HEK293 (cell line): Measurements from ENCODE around the gene TMEM11.

Source experiments
- CTCF ChIP-seq: fragments of 450-650 bp; formaldehyde crosslinking; IDR thresholded peaks from 2 replicates; pipeline ENCODE4 v1.5.1; 2016; ENCODE audit warnings: missing biosample characterization, missing genetic modification characterization
- PATZ1 ChIP-seq: fragments of 450-650 bp; formaldehyde crosslinking; IDR thresholded peaks from 2 replicates; pipeline ENCODE4 v1.5.1; 2016; ENCODE audit warnings: missing biosample characterization, missing genetic modification characterization
- ZNF274 ChIP-seq, 2 experiments: fragments of 200-500 bp in 1 of 2; fragments of 450-650 bp in 1 of 2; sonication (Bioruptor generic) in 1 of 2; formaldehyde crosslinking in 1 of 2; IDR thresholded peaks; 2 replicates each; pipeline versions ENCODE4 v1.5.1 to v1.6.1; 2014 to 2016; ENCODE audit warnings: borderline replicate concordance in 1 of 2, inconsistent platforms in 1 of 2, low read length in 1 of 2, missing biosample characterization in 1 of 2, missing genetic modification characterization in 1 of 2
- ZNF416 ChIP-seq: fragments of 450-650 bp; formaldehyde crosslinking; IDR thresholded peaks from 2 replicates; pipeline ENCODE4 v1.5.1; 2016; ENCODE audit warnings: missing biosample characterization, missing genetic modification characterization
- ZNF776 ChIP-seq: fragments of 450-650 bp; formaldehyde crosslinking; IDR thresholded peaks from 2 replicates; pipeline ENCODE4 v1.5.0; 2017; ENCODE audit warnings: missing biosample characterization, missing genetic modification characterization, borderline replicate concordance

DNA sequence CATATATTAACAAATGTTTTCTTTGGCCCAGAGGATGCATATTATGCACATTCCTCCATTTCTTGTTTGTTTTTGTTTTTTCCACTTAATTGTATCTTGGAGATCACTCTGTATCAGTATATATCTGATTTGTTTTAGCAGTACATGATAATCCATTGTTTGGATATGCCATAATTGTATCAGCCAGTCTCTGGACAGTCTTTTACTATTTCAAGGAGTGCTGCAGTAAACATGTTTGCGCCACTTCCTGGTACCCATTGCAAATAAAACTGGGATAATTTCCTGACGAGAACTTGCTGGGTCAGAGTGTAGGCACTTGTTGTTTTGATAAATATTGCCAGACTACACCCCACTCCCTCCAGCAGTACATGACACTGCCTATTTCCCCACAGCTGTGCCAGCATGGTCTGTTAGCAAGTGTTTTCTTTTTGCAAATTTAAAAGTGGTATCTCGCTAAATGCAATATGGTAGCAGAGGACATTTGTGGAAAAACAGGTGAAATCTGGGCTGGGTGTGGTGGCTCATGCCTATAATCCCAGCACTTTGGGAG, 4.9 kb upstream of the TMEM11 start:
- TF ChIP-seq ZNF776 (tag by site-specific recombination) (no peak), CTCF (tag by site-specific recombination) (no peak), ZNF274 (IDR thresholded peaks at IDR 0.05; ENCODE audit: low read length) (no peak), ZNF274 (tag by site-specific recombination; IDR thresholded peaks at IDR 0.05; ENCODE audit: borderline replicate concordance) (no peak), ZNF416 (tag by site-specific recombination) (no peak), PATZ1 (tag by site-specific recombination) (no peak)
